Neutrophil (primary cell): ENCODE results near the gene FSTL4.

Experiments
- H3K27ac ChIP-seq: fragments of 200-600 bp; sonication (generic); 2 replicates; pipeline ENCODE4 v1.5.1; 2016; ENCODE audit warnings: mild to moderate bottlenecking, moderate library complexity
- H3K27me3 ChIP-seq: fragments of 200-600 bp; sonication (generic); 2 replicates; pipeline ENCODE4 v1.6.0; 2016; ENCODE audit warnings: mild to moderate bottlenecking
- H3K36me3 ChIP-seq: fragments of 200-600 bp; sonication (generic); 2 replicates; pipeline ENCODE4 v1.5.1; 2017
- H3K4me1 ChIP-seq, 2 experiments: fragments of 200-600 bp in 1 of 2; sonication (generic) in 1 of 2; 1 replicate in 1 of 2; 2 replicates in 1 of 2; pipeline versions ENCODE4 v1.5.1 to v1.6.1; 2013 to 2016; ENCODE audit warnings: low read depth in 1 of 2, low read length in 1 of 2, mild to moderate bottlenecking in 1 of 2, moderate library complexity in 1 of 2; ENCODE audit not compliant: control insufficient read depth in 1 of 2, insufficient read depth in 1 of 2
- H3K4me3 ChIP-seq, 2 experiments: fragments of 200-600 bp in 1 of 2; sonication (generic) in 1 of 2; 1 replicate in 1 of 2; 2 replicates in 1 of 2; pipeline ENCODE4 v1.5.1; 2013 to 2016; ENCODE audit warnings: low read depth in 1 of 2, low read length in 1 of 2, mild to moderate bottlenecking in 1 of 2, moderate library complexity in 1 of 2
- H3K9me3 ChIP-seq: fragments of 200-600 bp; sonication (generic); 2 replicates; pipeline ENCODE4 v1.5.1; 2016
- TF ChIP-seq, protein P1 (sequence below): fragments of 200-600 bp; sonication (generic); IDR thresholded peaks from 2 replicates; pipeline ENCODE4 v1.5.1; 2016; ENCODE audit warnings: antibody characterized with exemption

The FSTL4 gene

GRCh38 chr5:133241179-133242092 is 370.9 kb downstream of the FSTL4 start:
- no peaks in the 10 kb centered on the region for H3K9me3 ChIP-seq
- TF ChIP-seq, protein P1, sequence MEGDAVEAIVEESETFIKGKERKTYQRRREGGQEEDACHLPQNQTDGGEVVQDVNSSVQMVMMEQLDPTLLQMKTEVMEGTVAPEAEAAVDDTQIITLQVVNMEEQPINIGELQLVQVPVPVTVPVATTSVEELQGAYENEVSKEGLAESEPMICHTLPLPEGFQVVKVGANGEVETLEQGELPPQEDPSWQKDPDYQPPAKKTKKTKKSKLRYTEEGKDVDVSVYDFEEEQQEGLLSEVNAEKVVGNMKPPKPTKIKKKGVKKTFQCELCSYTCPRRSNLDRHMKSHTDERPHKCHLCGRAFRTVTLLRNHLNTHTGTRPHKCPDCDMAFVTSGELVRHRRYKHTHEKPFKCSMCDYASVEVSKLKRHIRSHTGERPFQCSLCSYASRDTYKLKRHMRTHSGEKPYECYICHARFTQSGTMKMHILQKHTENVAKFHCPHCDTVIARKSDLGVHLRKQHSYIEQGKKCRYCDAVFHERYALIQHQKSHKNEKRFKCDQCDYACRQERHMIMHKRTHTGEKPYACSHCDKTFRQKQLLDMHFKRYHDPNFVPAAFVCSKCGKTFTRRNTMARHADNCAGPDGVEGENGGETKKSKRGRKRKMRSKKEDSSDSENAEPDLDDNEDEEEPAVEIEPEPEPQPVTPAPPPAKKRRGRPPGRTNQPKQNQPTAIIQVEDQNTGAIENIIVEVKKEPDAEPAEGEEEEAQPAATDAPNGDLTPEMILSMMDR: no peak
- no peak overlapping the region for H3K27ac ChIP-seq
- H3K27me3 ChIP-seq: no peaks in the 10 kb centered on the region
- no peaks in the 10 kb centered on the region for H3K36me3 ChIP-seq
- H3K4me1 ChIP-seq: no peaks in the 10 kb centered on the region
- no peak overlapping the region for H3K4me3 ChIP-seq

DNA sequence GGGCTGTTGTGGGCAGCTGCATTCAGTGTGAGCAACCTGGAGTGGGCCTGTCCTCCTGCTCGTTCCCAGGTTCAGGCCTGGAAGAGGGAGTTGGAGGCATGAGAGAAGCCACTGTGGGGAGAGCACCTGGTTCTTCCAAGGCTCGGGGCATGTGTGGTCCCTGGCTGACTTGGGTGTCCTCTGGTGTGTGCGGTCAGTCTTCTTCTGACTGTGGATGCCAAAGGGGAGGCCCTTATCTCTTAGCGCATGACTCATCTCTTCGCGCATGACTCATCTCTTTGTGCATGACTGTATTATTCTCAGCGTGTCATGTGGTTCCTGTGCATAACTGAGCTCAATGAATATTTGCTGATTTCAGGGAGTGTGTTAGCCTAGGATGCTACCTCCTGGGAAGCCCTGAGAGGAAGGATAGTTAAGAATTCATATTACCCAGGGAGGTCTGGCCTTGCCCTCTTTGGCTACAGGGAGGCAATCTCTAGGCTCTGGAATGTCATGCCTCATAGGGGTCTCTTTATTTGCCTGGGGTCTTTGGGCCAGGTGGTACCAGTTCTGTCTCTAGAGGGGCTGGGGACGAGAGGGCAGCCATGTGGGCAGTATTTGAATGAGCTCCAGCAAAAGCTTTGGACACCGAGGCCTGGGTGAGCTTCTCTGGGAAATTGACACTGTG is 371.8 kb downstream of the FSTL4 start:
- H3K27me3 ChIP-seq: no peaks in the 10 kb centered on the region
- H3K9me3 ChIP-seq: no peaks in the 10 kb centered on the region
- no peaks in the 10 kb centered on the region for H3K36me3 ChIP-seq
- no peak overlapping the region for H3K27ac ChIP-seq
- H3K4me1 ChIP-seq: no peaks in the 10 kb centered on the region
- TF ChIP-seq, protein P1: no peak
- H3K4me3 ChIP-seq: no peak overlapping the region

DNA sequence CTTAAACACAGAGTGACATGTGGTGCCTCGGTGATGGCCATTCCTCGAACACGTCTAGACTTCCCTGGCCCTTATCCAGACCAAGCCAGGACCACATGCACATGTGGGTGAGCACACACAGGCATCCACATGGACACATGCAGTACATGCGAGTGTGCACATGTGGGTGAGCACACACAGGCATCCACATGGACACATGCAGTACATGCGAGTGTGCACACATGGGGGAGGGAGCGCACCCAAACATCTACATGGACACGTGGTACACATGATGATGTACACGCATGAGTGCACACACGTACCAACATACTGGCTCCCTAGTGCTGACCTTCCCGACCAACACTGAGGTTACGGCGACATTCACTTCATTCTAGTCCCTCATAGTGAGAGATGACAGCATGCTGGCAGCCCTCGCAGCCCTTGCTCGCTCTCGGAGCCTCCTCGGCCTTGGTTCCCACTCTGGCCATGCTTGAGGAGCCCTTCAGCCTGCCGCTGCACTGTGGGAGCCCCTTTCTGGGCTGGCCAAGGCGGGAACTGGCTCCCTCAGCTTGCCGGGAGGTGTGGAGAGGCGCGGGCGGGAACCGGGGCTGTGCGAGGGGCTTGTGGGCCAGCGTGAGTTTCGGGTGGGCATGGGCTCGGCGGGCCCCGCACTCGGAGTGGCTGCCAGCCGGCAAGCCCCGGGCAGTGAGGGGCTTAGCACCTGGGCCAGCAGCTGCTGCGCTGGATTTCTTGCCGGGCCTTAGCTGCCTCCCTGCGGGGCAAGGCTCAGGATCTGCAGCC is 373.7 kb downstream of the FSTL4 start:
- Histone ChIP-seq H3K9me3 (no peaks in the 10 kb centered on the region), H3K4me3 (no peak overlapping the region), H3K4me1 (no peaks in the 10 kb centered on the region), H3K36me3 (no peaks in the 10 kb centered on the region), H3K27me3 (no peaks in the 10 kb centered on the region), H3K27ac (no peak overlapping the region)
- TF ChIP-seq, protein P1: no peak

- Histone ChIP-seq H3K27me3 (no peaks in the 10 kb centered on the region), H3K4me3 (no peak overlapping the region), H3K27ac (no peak overlapping the region), H3K36me3 (no peaks in the 10 kb centered on the region), H3K4me1 (no peaks in the 10 kb centered on the region), H3K9me3 (no peaks in the 10 kb centered on the region)
- TF ChIP-seq, protein P1: no peak
These were observed 375.4 kb downstream of the FSTL4 start for GRCh38 chr5:133236976-133237375.

DNA sequence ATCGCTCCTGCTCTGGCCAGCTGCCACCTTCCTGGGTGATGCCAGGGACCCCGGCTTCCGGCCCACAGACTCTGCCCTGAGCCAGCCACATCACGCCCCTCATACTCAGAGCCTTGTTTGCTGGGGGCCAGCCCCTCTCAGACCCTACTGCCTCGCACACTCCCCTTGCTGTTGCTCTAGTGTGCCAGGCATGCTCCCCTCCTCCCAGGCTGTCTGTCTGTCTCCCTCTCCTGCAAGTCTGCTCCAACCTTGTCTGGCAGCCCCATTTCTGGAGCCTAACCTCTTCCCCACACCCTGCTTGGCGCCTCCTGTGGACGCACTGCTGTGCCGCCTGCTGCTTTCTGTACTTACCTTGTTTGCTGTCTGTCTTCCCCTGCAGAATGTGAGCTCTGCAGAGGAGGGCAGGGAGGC is 375.8 kb downstream of the FSTL4 start:
- TF ChIP-seq, protein P1: no peak
- no peak overlapping the region for H3K27ac ChIP-seq
- H3K4me3 ChIP-seq: no peak overlapping the region

More for the DNA sequence above, 375.8 kb downstream of the FSTL4 start:
- H3K4me1 ChIP-seq: no peaks in the 10 kb centered on the region
- H3K27me3 ChIP-seq: no peaks in the 10 kb centered on the region
- no peaks in the 10 kb centered on the region for H3K9me3 ChIP-seq
- H3K36me3 ChIP-seq: no peaks in the 10 kb centered on the region
